ENCODE results near the gene DEK. TPM values are rescaled to one million over a fixed set of nuclear protein-coding genes. Genes with fewer than 3 reads are reported as not detected.

Gene DEK
- total and polyA plus RNA-seq, 2 donors (not counting 1 experiment from before 2014, with no cell fraction given), result 13.6 to 114 TPM

DNA sequence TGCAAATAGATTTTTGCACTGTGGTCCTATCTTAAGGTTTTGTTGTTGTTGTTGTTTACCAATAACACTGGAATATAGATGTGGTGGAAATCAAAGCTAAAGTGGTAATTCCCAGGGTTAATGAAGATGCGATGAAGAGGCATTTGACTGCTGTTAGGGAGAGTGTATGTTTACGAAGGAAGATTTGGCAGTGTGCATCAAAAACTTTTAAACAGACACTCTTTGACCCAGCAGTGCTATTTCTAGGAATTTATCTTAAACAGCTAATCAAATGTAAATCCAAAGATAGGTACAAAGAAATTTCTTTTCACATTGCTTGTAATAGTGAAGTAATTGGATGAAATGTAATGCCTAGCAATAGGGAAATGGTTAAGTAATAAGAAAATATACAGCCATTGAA, 75.1 kb downstream of the DEK start:
- H3K4me1 Mint-ChIP-seq, result peaks cover 18% of the 10 kb centered on the region
- no CpG with 5 or more reads among the region's 2 CpGs for WGBS (ENCODE audit: insufficient coverage)
- POLR2A ChIA-PET, result no interaction called here

GRCh38 chr6:18187701-18188100, 76.6 kb downstream of the DEK start:
- no peak overlapping the region for H3K27ac ChIP-seq (ENCODE audit: low read length in 2 of 2)
- no peak overlapping the region for H2AFZ ChIP-seq (ENCODE audit: insufficient read depth, low read depth, low read length, poor library complexity, severe bottlenecking)
- no peak overlapping the region for H3K9ac ChIP-seq (ENCODE audit: low read length)
- no peak overlapping the region for H3K4me3 ChIP-seq (ENCODE audit: control extremely low read depth in 1 of 5, extremely low read depth in 1 of 5, insufficient read depth in 1 of 5, low read depth in 2 of 5, low read length in 4 of 5)
- peaks cover 4 to 40% of the 10 kb centered on the region in 2 experiments for H3K36me3 ChIP-seq (replicated peaks in 1 of 2; ENCODE audit: control extremely low read depth in 1 of 2, control insufficient read depth in 1 of 2, extremely low read depth in 1 of 2, insufficient read depth in 2 of 2, low read length in 1 of 2)
- CTCF ChIA-PET, result no interaction called here
- H3K4me1 Mint-ChIP-seq, result peaks cover 18% of the 10 kb centered on the region
- no peak overlapping the region for H3K4me2 ChIP-seq (replicated peaks; ENCODE audit: low read depth, low read length, poor library complexity, severe bottlenecking)
- H3K9me3 ChIP-seq (ENCODE audit: control extremely low read depth in 1 of 3, control insufficient read depth in 2 of 3, insufficient read depth in 1 of 3, low read length in 2 of 3), result no peaks in the 10 kb centered on the region
- intact Hi-C loops (cut with micrococcal nuclease), result no loop called here
- peaks cover 12% of the 10 kb centered on the region in 2 donors for H3K4me1 ChIP-seq (ENCODE audit: control insufficient read depth in 2 of 2, insufficient read depth in 2 of 2, low read length in 2 of 2)
- no peak overlapping the region for H3K27ac Mint-ChIP-seq
- WGBS (ENCODE audit: insufficient coverage), result 98% methylated on average over 7 of the region's 10 CpGs
- TF ChIP-seq EZH2 (IDR thresholded peaks at IDR 0.05; ENCODE audit: borderline replicate concordance, insufficient read depth, low read depth, low read length, poor library complexity, severe bottlenecking) (no peak), CTCF (IDR thresholded peaks at IDR 0.05) (no peak)
- H3K4me3 Mint-ChIP-seq, result no peak overlapping the region
- H3K79me2 ChIP-seq (ENCODE audit: control insufficient read depth, insufficient read depth, low read length), result peaks cover 11% of the 10 kb centered on the region
- no peaks in the 10 kb centered on the region for H3K27me3 ChIP-seq (replicated peaks in 1 of 4; ENCODE audit: control extremely low read depth in 1 of 4, control insufficient read depth in 3 of 4, insufficient read depth in 4 of 4, low read length in 3 of 4)
- DNase-seq (no peak), ATAC-seq (ENCODE audit: low read depth) (no peak)
- no peaks in the 10 kb centered on the region for H3K9me3 Mint-ChIP-seq (ENCODE audit: insufficient read depth)
- H4K20me1 ChIP-seq (ENCODE audit: control insufficient read depth, insufficient read depth, low read length, poor library complexity, severe bottlenecking), result no peaks in the 10 kb centered on the region
- POLR2A ChIA-PET, result no interaction called here
- no peaks in the 10 kb centered on the region for H3K27me3 Mint-ChIP-seq

More for the DNA sequence above, 75.1 kb downstream of the DEK start:
- DNase-seq (no peak), ATAC-seq (ENCODE audit: low read depth) (no peak)
- Histone ChIP-seq H4K20me1 (ENCODE audit: control insufficient read depth, insufficient read depth, low read length, poor library complexity, severe bottlenecking) (no peaks in the 10 kb centered on the region), H2AFZ (ENCODE audit: insufficient read depth, low read depth, low read length, poor library complexity, severe bottlenecking) (no peak overlapping the region), H3K9me3 (ENCODE audit: control extremely low read depth in 1 of 3, control insufficient read depth in 2 of 3, insufficient read depth in 1 of 3, low read length in 2 of 3) (no peaks in the 10 kb centered on the region), H3K27ac (ENCODE audit: low read length in 2 of 2) (no peak overlapping the region), H3K4me1 (ENCODE audit: control insufficient read depth in 2 of 2, insufficient read depth in 2 of 2, low read length in 2 of 2) (peaks cover 12% of the 10 kb centered on the region in 2 donors), H3K36me3 (replicated peaks in 1 of 2; ENCODE audit: control extremely low read depth in 1 of 2, control insufficient read depth in 1 of 2, extremely low read depth in 1 of 2, insufficient read depth in 2 of 2, low read length in 1 of 2) (peaks cover 5 to 40% of the 10 kb centered on the region in 2 experiments), H3K79me2 (ENCODE audit: control insufficient read depth, insufficient read depth, low read length) (peaks cover 11% of the 10 kb centered on the region), H3K4me2 (replicated peaks; ENCODE audit: low read depth, low read length, poor library complexity, severe bottlenecking) (no peak overlapping the region), H3K27me3 (replicated peaks in 1 of 4; ENCODE audit: control extremely low read depth in 1 of 4, control insufficient read depth in 3 of 4, insufficient read depth in 4 of 4, low read length in 3 of 4) (no peaks in the 10 kb centered on the region), H3K4me3 (ENCODE audit: control extremely low read depth in 1 of 5, extremely low read depth in 1 of 5, insufficient read depth in 1 of 5, low read depth in 2 of 5, low read length in 4 of 5) (no peak overlapping the region), H3K9ac (ENCODE audit: low read length) (no peak overlapping the region)
- no peak for TF ChIP-seq EZH2 (IDR thresholded peaks at IDR 0.05; ENCODE audit: borderline replicate concordance, insufficient read depth, low read depth, low read length, poor library complexity, severe bottlenecking)
- TF ChIP-seq CTCF (IDR thresholded peaks at IDR 0.05), result no peak
- CTCF ChIA-PET, result no interaction called here
- H3K4me3 Mint-ChIP-seq, result no peak overlapping the region
- no peaks in the 10 kb centered on the region for H3K27me3 Mint-ChIP-seq
- intact Hi-C loops (cut with micrococcal nuclease), result no loop called here
- no peaks in the 10 kb centered on the region for H3K9me3 Mint-ChIP-seq (ENCODE audit: insufficient read depth)
- no peak overlapping the region for H3K27ac Mint-ChIP-seq
